ENCODE measurements around the gene NFIA. TPM values are rescaled to one million over a fixed set of nuclear protein-coding genes. Genes with fewer than 3 reads are reported as not detected.

Gene NFIA
- total RNA-seq, 1 donor from 2014 or later, result 111 TPM

GRCh38 chr1:61151565-61151964, 69.2 kb downstream of the NFIA start:
- no peak for DNase-seq (ENCODE audit: low spot score)

- no peak for DNase-seq (ENCODE audit: low spot score)
Observed at GRCh38 chr1:61152066-61152465, 69.7 kb downstream of the NFIA start.

GRCh38 chr1:61152469-61153105, 70.2 kb downstream of the NFIA start:
- no peak for DNase-seq (ENCODE audit: low spot score)

GRCh38 chr1:61156576-61157467, 74.5 kb downstream of the NFIA start:
- DNase-seq (ENCODE audit: low spot score), result no peak

GRCh38 chr1:61157468-61157987, 75.2 kb downstream of the NFIA start:
- DNase-seq (ENCODE audit: low spot score), result no peak

GRCh38 chr1:61158591-61158990, 76.2 kb downstream of the NFIA start:
- DNase-seq (ENCODE audit: low spot score), result no peak

GRCh38 chr1:61160526-61160925, 78.2 kb downstream of the NFIA start:
- DNase-seq (ENCODE audit: low spot score), result no peak

GRCh38 chr1:61162520-61163258, 80.3 kb downstream of the NFIA start:
- DNase-seq (ENCODE audit: low spot score), result no peak

GRCh38 chr1:61163355-61163754, 81.0 kb downstream of the NFIA start:
- no peak for DNase-seq (ENCODE audit: low spot score)

- no peak for DNase-seq (ENCODE audit: low spot score)
Observed at GRCh38 chr1:61165402-61165801, 83.0 kb downstream of the NFIA start.

GRCh38 chr1:61167309-61167708, 84.9 kb downstream of the NFIA start:
- no peak for DNase-seq (ENCODE audit: low spot score)

GRCh38 chr1:61169045-61169444, 86.7 kb downstream of the NFIA start:
- no peak for DNase-seq (ENCODE audit: low spot score)

GRCh38 chr1:61169634-61170033, 87.3 kb downstream of the NFIA start:
- DNase-seq (ENCODE audit: low spot score), result no peak

- no peak for DNase-seq (ENCODE audit: low spot score)
Observed at GRCh38 chr1:61170328-61171238, 88.2 kb downstream of the NFIA start.

- no peak for DNase-seq (ENCODE audit: low spot score)
Observed at GRCh38 chr1:61171346-61171745, 89.0 kb downstream of the NFIA start.

GRCh38 chr1:61171974-61172373, 89.6 kb downstream of the NFIA start:
- DNase-seq (ENCODE audit: low spot score), result no peak

GRCh38 chr1:61173118-61173517, 90.8 kb downstream of the NFIA start:
- DNase-seq (ENCODE audit: low spot score), result no peak

GRCh38 chr1:61174060-61174795, 91.9 kb downstream of the NFIA start:
- no peak for DNase-seq (ENCODE audit: low spot score)

- no peak for DNase-seq (ENCODE audit: low spot score)
Observed at GRCh38 chr1:61175976-61176375, 93.6 kb downstream of the NFIA start.
